Retinal pigment epithelial cell (primary cell): ENCODE results near the gene FAM200B.

Experiments
- DNase-seq: peaks from one replicate; pipeline ENCODE4 v3.0.0-alpha.2; 2010; ENCODE audit warnings: low read depth
- H3K4me3 ChIP-seq: 2 replicates; pipeline ENCODE4 v1.5.1; 2011; ENCODE audit warnings: mild to moderate bottlenecking, low read length, control low read depth, moderate library complexity
- CTCF ChIP-seq: conservative IDR thresholded peaks from 2 replicates; pipeline ENCODE4 v1.5.1; 2011; ENCODE audit warnings: low read depth, low read length, control low read depth, inconsistent platforms

The FAM200B gene

GRCh38 chr4:15652191-15652590 lies 29.4 kb upstream of the FAM200B start:
- no peak for TF ChIP-seq CTCF
- DNase-seq, result no peak
- no peak overlapping the region for H3K4me3 ChIP-seq

- no peak for TF ChIP-seq CTCF
Measured at GRCh38 chr4:15652841-15653240, 28.8 kb upstream of the FAM200B start.

GRCh38 chr4:15653420-15653819 lies 28.2 kb upstream of the FAM200B start:
- H3K4me3 ChIP-seq, result peak overlapping the region; percentile 75
- TF ChIP-seq CTCF, result no peak
- DNase-seq, result no peak

More at GRCh38 chr4:15652841-15653240, 28.8 kb upstream of the FAM200B start:
- H3K4me3 ChIP-seq, result peak overlapping the region; percentile 75
- no peak for DNase-seq

- DNase-seq, result no peak
- no peak for TF ChIP-seq CTCF
- peak overlapping the region; percentile 75 for H3K4me3 ChIP-seq
Measured at GRCh38 chr4:15653864-15654592, 27.6 kb upstream of the FAM200B start.

GRCh38 chr4:15654593-15655222 lies 26.9 kb upstream of the FAM200B start:
- H3K4me3 ChIP-seq, result peak overlapping the region; percentile 75
- TF ChIP-seq CTCF, result no peak
- DNase-seq, result no peak

- peak; percentile 48 for DNase-seq
- peak within 1 kb of the TSS; percentile 75 for H3K4me3 ChIP-seq
- TF ChIP-seq CTCF, result no peak
Measured at GRCh38 chr4:15655223-15656037, 26.2 kb upstream of the FAM200B start, which contains the start of gene FBXL5. TSS of gene FBXL5 (minus strand) at chr4:15655357. CDS start at chr4:15655287, 70 bp downstream.
